Natural killer cell (primary cell): ENCODE results near the gene NEUROD1. TPM values are rescaled to one million over a fixed set of nuclear protein-coding genes. Genes with fewer than 3 reads are reported as not detected.

Experiments
- ATAC-seq, 3 donors: fragments of 150-1000 bp in 2 of 3; fragments of 200-7000 bp in 1 of 3; cut with Tn5 transposase; 1 replicate in 1 of 3; 2 replicates in 2 of 3; pipeline ENCODE4 v1.10.0; 2021; ENCODE audit warnings: mild to moderate bottlenecking in 2 of 3, moderate library complexity in 2 of 3
- DNase-seq, 2 donors: peaks; one replicate each; pipeline versions ENCODE4 v3.0.0 to v3.0.0-alpha.2; 2013 to 2021; ENCODE audit warnings: mixed read lengths in 1 of 2
- H3K27ac ChIP-seq: one replicate; pipeline ENCODE4 v1.5.1; 2013; ENCODE audit warnings: mild to moderate bottlenecking, low read length
- H3K27me3 ChIP-seq: one replicate; pipeline ENCODE4 v1.6.1; 2013; ENCODE audit warnings: low read length; ENCODE audit not compliant: control insufficient read depth, insufficient read depth
- H3K36me3 ChIP-seq: one replicate; pipeline ENCODE4 v1.6.1; 2013; ENCODE audit warnings: low read length; ENCODE audit not compliant: control insufficient read depth, insufficient read depth
- H3K4me1 ChIP-seq: one replicate; pipeline ENCODE4 v1.6.1; 2013; ENCODE audit warnings: low read length; ENCODE audit not compliant: control insufficient read depth, insufficient read depth
- H3K4me3 ChIP-seq: one replicate; pipeline ENCODE4 v1.5.1; 2013; ENCODE audit warnings: low read length
- H3K9me3 ChIP-seq: one replicate; pipeline ENCODE4 v1.6.1; 2013; ENCODE audit warnings: low read length; ENCODE audit not compliant: control insufficient read depth, insufficient read depth
- H3K27ac Mint-ChIP-seq, 2 donors: one replicate each; pipeline ENCODE4 v1.8.0; 2022; ENCODE audit warnings: mild to moderate bottlenecking in 2 of 2, mixed read lengths in 2 of 2, moderate library complexity in 1 of 2
- H3K27me3 Mint-ChIP-seq, 2 donors: one replicate each; pipeline ENCODE4 v1.8.0; 2022; ENCODE audit warnings: low read depth in 2 of 2, mixed read lengths in 2 of 2
- H3K36me3 Mint-ChIP-seq: one replicate; pipeline ENCODE4 v1.8.0; 2022; ENCODE audit warnings: mixed read lengths
- H3K4me1 Mint-ChIP-seq, 2 donors: one replicate each; pipeline ENCODE4 v1.8.0; 2022; ENCODE audit warnings: mixed read lengths in 2 of 2
- H3K4me3 Mint-ChIP-seq: one replicate; pipeline ENCODE4 v1.8.0; 2022; ENCODE audit warnings: mild to moderate bottlenecking, moderate library complexity, mixed read lengths
- H3K9me3 Mint-ChIP-seq, 2 donors: one replicate each; pipeline ENCODE4 v1.8.0; 2022; ENCODE audit warnings: mixed read lengths in 2 of 2
- CTCF ChIP-seq: fragments of 200-600 bp; IDR thresholded peaks from one replicate; pipeline ENCODE4 v1.8.0; 2022; ENCODE audit warnings: antibody characterized with exemption
- WGBS: methylation state at CpG from one replicate; pipeline ENCODE4 v1.1.7; 2013; ENCODE audit warnings: missing lambda C conversion rate; ENCODE audit not compliant: insufficient coverage; 5-methylcytosine and 5-hydroxymethylcytosine counted together
- intact Hi-C: fragments of 100-400 bp; cut with micrococcal nuclease; formaldehyde crosslinking; loops from one replicate; pipeline ENCODE4 v1.14.2; 2022
- total RNA-seq, 4 donors: library from RNA; stranded (reverse); fragments of 120-200 nt in 1 of 4; gene quantifications; one replicate each; pipeline versions ENCODE4 v1.2.3 to v1.2.4, GENCODE V29; 2013 to 2022

NEUROD1 gene
- total RNA-seq, 3 donors from 2014 or later (not counting 1 experiment from before 2014, with no cell fraction given), result not detected

GRCh38 chr2:181643151-181643550 is 37.2 kb downstream of the NEUROD1 start:
- peaks cover 33 to 62% of the 10 kb centered on the region in 2 donors for H3K27me3 Mint-ChIP-seq
- H3K4me1 ChIP-seq, result no peaks in the 10 kb centered on the region
- H3K27ac ChIP-seq, result no peak overlapping the region
- H3K36me3 Mint-ChIP-seq, result no peaks in the 10 kb centered on the region
- no peak for ATAC-seq
- no peak overlapping the region for H3K27ac Mint-ChIP-seq
- no peak for DNase-seq
- peaks cover 4% of the 10 kb centered on the region for H3K27me3 ChIP-seq
- 100% methylated on average over 1 of the region's 1 CpG for WGBS
- H3K9me3 ChIP-seq, result no peaks in the 10 kb centered on the region
- no peak overlapping the region for H3K4me3 ChIP-seq
- no peaks in the 10 kb centered on the region for H3K36me3 ChIP-seq
- H3K4me1 Mint-ChIP-seq, result no peaks in the 10 kb centered on the region
- intact Hi-C loops, result no loop called here
- no peaks in the 10 kb centered on the region for H3K9me3 Mint-ChIP-seq
- no peak for TF ChIP-seq CTCF
- H3K4me3 Mint-ChIP-seq, result no peak overlapping the region

GRCh38 chr2:181642086-181642485 is 38.2 kb downstream of the NEUROD1 start:
- peaks cover 25 to 51% of the 10 kb centered on the region in 2 donors for H3K27me3 Mint-ChIP-seq
- Histone ChIP-seq H3K9me3 (no peaks in the 10 kb centered on the region), H3K4me3 (no peak overlapping the region), H3K27ac (no peak overlapping the region), H3K4me1 (no peaks in the 10 kb centered on the region), H3K27me3 (peaks cover 3% of the 10 kb centered on the region), H3K36me3 (no peaks in the 10 kb centered on the region)
- WGBS, result 85% methylated on average over 3 of the region's 4 CpGs
- DNase-seq, result no peak
- no peak for TF ChIP-seq CTCF
- H3K4me3 Mint-ChIP-seq, result no peak overlapping the region
- no peaks in the 10 kb centered on the region for H3K36me3 Mint-ChIP-seq
- H3K4me1 Mint-ChIP-seq, result no peaks in the 10 kb centered on the region
- no peaks in the 10 kb centered on the region for H3K9me3 Mint-ChIP-seq
- H3K27ac Mint-ChIP-seq, result no peak overlapping the region
- ATAC-seq, result no peak
- intact Hi-C loops, result no loop called here

- Mint-ChIP-seq H3K4me3 (no peak overlapping the region), H3K9me3 (no peaks in the 10 kb centered on the region), H3K4me1 (no peaks in the 10 kb centered on the region), H3K36me3 (no peaks in the 10 kb centered on the region), H3K27ac (no peak overlapping the region), H3K27me3 (peaks cover 23 to 31% of the 10 kb centered on the region in 2 donors)
- no peak for TF ChIP-seq CTCF
- 0% methylated on average over 1 of the region's 1 CpG for WGBS
- no peaks in the 10 kb centered on the region for H3K27me3 ChIP-seq
- H3K9me3 ChIP-seq, result no peaks in the 10 kb centered on the region
- no peak overlapping the region for H3K27ac ChIP-seq
- H3K36me3 ChIP-seq, result no peaks in the 10 kb centered on the region
- DNase-seq, result no peak
- no peak overlapping the region for H3K4me3 ChIP-seq
- ATAC-seq, result no peak
- intact Hi-C loops, result no loop called here
- no peaks in the 10 kb centered on the region for H3K4me1 ChIP-seq
These were observed 40.6 kb downstream of the NEUROD1 start for GRCh38 chr2:181639686-181640085.

- intact Hi-C loops, result no loop called here
- Mint-ChIP-seq H3K4me3 (no peak overlapping the region), H3K27me3 (peaks cover 11 to 15% of the 10 kb centered on the region in 2 donors), H3K9me3 (no peaks in the 10 kb centered on the region), H3K36me3 (no peaks in the 10 kb centered on the region), H3K4me1 (no peaks in the 10 kb centered on the region), H3K27ac (no peak overlapping the region)
- no peak for ATAC-seq
- H3K27me3 ChIP-seq, result peaks cover 2% of the 10 kb centered on the region
- 80% methylated on average over 4 of the region's 4 CpGs for WGBS
- H3K36me3 ChIP-seq, result no peaks in the 10 kb centered on the region
- H3K4me1 ChIP-seq, result no peaks in the 10 kb centered on the region
- no peak overlapping the region for H3K4me3 ChIP-seq
- H3K27ac ChIP-seq, result no peak overlapping the region
- H3K9me3 ChIP-seq, result no peaks in the 10 kb centered on the region
- no peak for TF ChIP-seq CTCF
- DNase-seq, result no peak
These were observed 47.5 kb downstream of the NEUROD1 start for GRCh38 chr2:181632733-181633401.
